HFF-Myc (cell line): Measurements from ENCODE around the gene NELL2.

Source experiments
- DNase-seq: peaks from one replicate; pipeline ENCODE4 v3.0.0-alpha.2; 2011; ENCODE audit warnings: low read depth; ENCODE audit errors: extremely low read depth
- H3K4me3 ChIP-seq: replicated peaks from 2 replicates; pipeline ENCODE4 v1.5.1; 2011; ENCODE audit warnings: low read depth, mild to moderate bottlenecking, control low read depth, low read length
- CTCF ChIP-seq: IDR thresholded peaks from 2 replicates; pipeline ENCODE4 v1.5.1; 2012; ENCODE audit warnings: mild to moderate bottlenecking, low read depth, low read length, control low read depth; ENCODE audit errors: missing control alignments

Gene NELL2

GRCh38 chr12:44521702-44522101 lies 354.4 kb downstream of the NELL2 start:
- DNase-seq: no peak
- TF ChIP-seq CTCF: no peak
- H3K4me3 ChIP-seq: no peak overlapping the region

GRCh38 chr12:44519931-44520330 lies 356.2 kb downstream of the NELL2 start:
- no peak for TF ChIP-seq CTCF
- no peak overlapping the region for H3K4me3 ChIP-seq
- DNase-seq: no peak

- no peak for DNase-seq
- H3K4me3 ChIP-seq: no peak overlapping the region
- TF ChIP-seq CTCF: no peak
These were observed 364.8 kb downstream of the NELL2 start for GRCh38 chr12:44511289-44511688.

- no peak for DNase-seq
- TF ChIP-seq CTCF: no peak
- H3K4me3 ChIP-seq: no peak overlapping the region
These were observed 365.6 kb downstream of the NELL2 start for GRCh38 chr12:44510510-44510909.

GRCh38 chr12:44510076-44510475 lies 366.0 kb downstream of the NELL2 start:
- no peak for TF ChIP-seq CTCF
- H3K4me3 ChIP-seq: no peak overlapping the region
- DNase-seq: no peak

GRCh38 chr12:44509471-44509870 lies 366.6 kb downstream of the NELL2 start:
- DNase-seq: no peak
- H3K4me3 ChIP-seq: no peak overlapping the region
- no peak for TF ChIP-seq CTCF

GRCh38 chr12:44507461-44507860 lies 368.7 kb downstream of the NELL2 start:
- TF ChIP-seq CTCF: no peak
- no peak for DNase-seq
- H3K4me3 ChIP-seq: no peak overlapping the region
